Endothelial cell of umbilical vein (primary cell): Measurements from ENCODE around the gene KLF5. TPM values are rescaled to one million over a fixed set of nuclear protein-coding genes. Genes with fewer than 3 reads are reported as not detected.

ENCODE experiments used
- BruUV-seq: library from RNA; stranded (reverse); fragments of 400-500 nt; replicated peaks from 2 replicates; lab custom pipeline; 2021; lab: Mats Ljungman, UMichigan
- CTCF ChIA-PET: fragments of 300-600, 350-600 bp; sonication (Branson Sonifier 250); formaldehyde crosslinking; loops from one replicate; lab custom pipeline; 2021; ENCODE audit warnings: antibody characterized with exemption, inconsistent platforms; lab: Charles Lee
- POLR2A ChIA-PET: fragments of 300-600, 350-600 bp; sonication (Branson Sonifier 250); formaldehyde crosslinking; loops from one replicate; lab custom pipeline; 2021; ENCODE audit warnings: antibody characterized with exemption, inconsistent platforms; lab: Charles Lee
- DNase-seq: peaks from one replicate; pipeline ENCODE4 v3.0.0-alpha.2; 2011; ENCODE audit warnings: low read depth, low spot score
- FAIRE-seq: peaks from 2 replicates; lab custom pipeline; 2011; peaks lifted over from hg19 to GRCh38; lab: Jason Lieb, UNC
- H2AFZ ChIP-seq: 2 replicates; pipeline ENCODE4 v1.6.0; 2012; ENCODE audit warnings: low read depth, low read length, control low read depth, inconsistent platforms
- H3K27ac ChIP-seq: 2 replicates; pipeline ENCODE4 v1.5.1; 2011; ENCODE audit warnings: low read depth, mild to moderate bottlenecking, control low read depth, low read length, moderate library complexity; ENCODE audit not compliant: insufficient read depth
- H3K27me3 ChIP-seq, 2 experiments: 2 replicates each; pipeline versions ENCODE4 v1.6.0 to v1.6.1; 2011; ENCODE audit warnings: low read length in 2 of 2, mixed read lengths in 1 of 2; ENCODE audit not compliant: control insufficient read depth in 2 of 2, insufficient read depth in 2 of 2
- H3K36me3 ChIP-seq, 2 experiments: 2 replicates in 1 of 2; 3 replicates in 1 of 2; pipeline ENCODE4 v1.5.1; 2011; ENCODE audit warnings: low read length in 2 of 2, mild to moderate bottlenecking in 1 of 2, moderate library complexity in 1 of 2; ENCODE audit not compliant: control insufficient read depth in 2 of 2, insufficient read depth in 2 of 2; ENCODE audit errors: extremely low read depth in 1 of 2
- H3K4me1 ChIP-seq: 3 replicates; pipeline ENCODE4 v1.5.1; 2011; ENCODE audit warnings: mild to moderate bottlenecking, low read length; ENCODE audit not compliant: control insufficient read depth, insufficient read depth; ENCODE audit errors: extremely low read depth
- H3K4me2 ChIP-seq: 2 replicates; pipeline ENCODE4 v1.6.1; 2011; ENCODE audit warnings: low read length, control low read depth, mixed read lengths; ENCODE audit not compliant: insufficient read depth
- H3K4me3 ChIP-seq, 3 experiments: fragments of 200-600 bp in 1 of 3; sonication (generic), shearing (Covaris generic) in 1 of 3; replicated peaks in 1 of 3; 2 replicates each; pipeline ENCODE4 v1.5.1; 2011 to 2016; ENCODE audit warnings: control low read depth in 3 of 3, low read length in 3 of 3, mild to moderate bottlenecking in 2 of 3, inconsistent platforms in 1 of 3, low read depth in 1 of 3, moderate library complexity in 1 of 3; ENCODE audit not compliant: insufficient read depth in 1 of 3
- H3K79me2 ChIP-seq: 2 replicates; pipeline ENCODE4 v1.6.0; 2012; ENCODE audit warnings: low read length, inconsistent platforms; ENCODE audit not compliant: control insufficient read depth, insufficient read depth
- H3K9ac ChIP-seq: replicated peaks from 2 replicates; pipeline ENCODE3; 2011; ENCODE audit warnings: low read length, control low read depth; ENCODE audit not compliant: insufficient read depth; ENCODE audit errors: extremely low read depth
- H3K9me1 ChIP-seq: replicated peaks from 3 replicates; pipeline ENCODE4 v1.6.0; 2011; ENCODE audit warnings: mild to moderate bottlenecking, low read length; ENCODE audit not compliant: control insufficient read depth, insufficient read depth; ENCODE audit errors: extremely low read depth
- H3K9me3 ChIP-seq: replicated peaks from 2 replicates; pipeline ENCODE4 v1.5.1; 2012; ENCODE audit warnings: low read length, inconsistent platforms; ENCODE audit not compliant: control insufficient read depth, insufficient read depth
- H4K20me1 ChIP-seq: replicated peaks from 2 replicates; pipeline ENCODE3; 2011; ENCODE audit warnings: mild to moderate bottlenecking, low read length; ENCODE audit not compliant: control insufficient read depth, insufficient read depth; ENCODE audit errors: extremely low read depth
- EZH2 ChIP-seq: IDR thresholded peaks from 2 replicates; pipeline ENCODE4 v1.6.1; 2012; ENCODE audit warnings: borderline replicate concordance, low read depth, mild to moderate bottlenecking, moderate library complexity, low read length, inconsistent platforms; ENCODE audit not compliant: severe bottlenecking
- FOS ChIP-seq: IDR thresholded peaks from 2 replicates; pipeline ENCODE4 v1.6.1; 2011; ENCODE audit warnings: mild to moderate bottlenecking, low read length, moderate library complexity, borderline replicate concordance; ENCODE audit not compliant: insufficient read depth
- GATA2 ChIP-seq: IDR thresholded peaks from 2 replicates; pipeline ENCODE4 v1.7.0; 2011; ENCODE audit warnings: low read depth, mild to moderate bottlenecking, moderate library complexity, mixed read lengths, low read length; ENCODE audit not compliant: insufficient read length, insufficient read depth
- JUN ChIP-seq: IDR thresholded peaks from 2 replicates; pipeline ENCODE4 v1.6.1; 2011; ENCODE audit warnings: borderline replicate concordance, low read depth; ENCODE audit not compliant: insufficient read length, insufficient read depth
- MYC ChIP-seq: IDR thresholded peaks from one replicate; pipeline ENCODE4 v1.6.1; 2011; ENCODE audit warnings: mild to moderate bottlenecking, low read depth, low read length
- POLR2A ChIP-seq: IDR thresholded peaks from 2 replicates; pipeline ENCODE4 v1.6.1; 2012; ENCODE audit warnings: low read depth, mild to moderate bottlenecking, control low read depth, low read length
- POLR2AphosphoS5 ChIP-seq: IDR thresholded peaks from 2 replicates; pipeline ENCODE4 v1.6.1; 2012; ENCODE audit warnings: low read depth, mild to moderate bottlenecking, control low read depth, low read length, moderate library complexity; ENCODE audit not compliant: insufficient read depth
- dilution Hi-C: fragments of 300-500 bp; cut with MboI; formaldehyde crosslinking; loops from one replicate; pipeline ENCODE4 v1.15.0; 2019; ENCODE audit warnings: low sequenced_read_pairs; ENCODE audit not compliant: extremely low pct_ligation_motif_present
- intact Hi-C: fragments of 100-400 bp; cut with micrococcal nuclease; formaldehyde crosslinking; loops from one replicate; pipeline ENCODE4 v1.10.0; 2022
- polyA plus RNA-seq, 4 experiments: library from polyadenylated mRNA; depleted of rRNA in 3 of 4; stranded (reverse) in 3 of 4; unstranded in 1 of 4; fragments of >200 nt; gene quantifications; 2 replicates each; pipeline versions ENCODE4 v1.2.1 to v1.2.3, GENCODE V29; 2011 to 2012; ENCODE audit warnings: missing spikeins in 1 of 4
- total RNA-seq: library from RNA; stranded (reverse); gene quantifications from 2 replicates; pipeline ENCODE4 v1.2.3, GENCODE V29; 2021
- TF ChIP-seq, protein P1 (sequence below): IDR thresholded peaks from 2 replicates; pipeline ENCODE4 v1.6.1; 2011; ENCODE audit not compliant: insufficient read depth, insufficient read length
- TF ChIP-seq, protein P2 (sequence below), 2 donors: IDR thresholded peaks; 1 replicate in 1 of 2; 2 replicates in 1 of 2; pipeline ENCODE4 v1.5.1; 2011; ENCODE audit warnings: low read length in 2 of 2, mild to moderate bottlenecking in 2 of 2, moderate library complexity in 2 of 2, control low read depth in 1 of 2, inconsistent platforms in 1 of 2, low read depth in 1 of 2; ENCODE audit not compliant: insufficient read depth in 1 of 2; ENCODE audit errors: extremely low read depth in 1 of 2

Gene KLF5
- total and polyA plus RNA-seq, 2 donors (not counting 3 experiments of a cell fraction or from before 2014, with no cell fraction given), result 1.7 to 4.0 TPM

GRCh38 chr13:73061473-73061872, 2.7 kb downstream of the KLF5 start:
- no peak overlapping the region for H3K4me3 ChIP-seq

More at GRCh38 chr13:73061473-73061872, 2.7 kb downstream of the KLF5 start:
- dilution Hi-C loops, result no loop called here
- Histone ChIP-seq H3K4me2 (no peak overlapping the region), H3K9ac (no peak overlapping the region), H3K9me1 (no peaks in the 10 kb centered on the region), H4K20me1 (no peaks in the 10 kb centered on the region), H2AFZ (no peak overlapping the region), H3K27me3 (no peaks in the 10 kb centered on the region), H3K4me1 (peaks cover 24% of the 10 kb centered on the region), H3K36me3 (no peaks in the 10 kb centered on the region), H3K27ac (no peak overlapping the region), H3K79me2 (no peaks in the 10 kb centered on the region), H3K9me3 (no peaks in the 10 kb centered on the region)
- DNase-seq (no peak), FAIRE-seq (no peak)
- intact Hi-C loops, result no loop called here
- CTCF ChIA-PET, result interaction anchor here (1.5 kb wide), 1 partner anchor 11 kb away, joined by 5 read pairs; no protein-coding TSS in a partner anchor
- TF ChIP-seq POLR2AphosphoS5 (no peak), EZH2 (no peak), GATA2 (no peak), JUN (no peak), MYC (no peak), FOS (no peak), POLR2A (no peak)
- TF ChIP-seq, protein P1, sequence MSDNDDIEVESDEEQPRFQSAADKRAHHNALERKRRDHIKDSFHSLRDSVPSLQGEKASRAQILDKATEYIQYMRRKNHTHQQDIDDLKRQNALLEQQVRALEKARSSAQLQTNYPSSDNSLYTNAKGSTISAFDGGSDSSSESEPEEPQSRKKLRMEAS, result no peak
- TF ChIP-seq, protein P2, sequence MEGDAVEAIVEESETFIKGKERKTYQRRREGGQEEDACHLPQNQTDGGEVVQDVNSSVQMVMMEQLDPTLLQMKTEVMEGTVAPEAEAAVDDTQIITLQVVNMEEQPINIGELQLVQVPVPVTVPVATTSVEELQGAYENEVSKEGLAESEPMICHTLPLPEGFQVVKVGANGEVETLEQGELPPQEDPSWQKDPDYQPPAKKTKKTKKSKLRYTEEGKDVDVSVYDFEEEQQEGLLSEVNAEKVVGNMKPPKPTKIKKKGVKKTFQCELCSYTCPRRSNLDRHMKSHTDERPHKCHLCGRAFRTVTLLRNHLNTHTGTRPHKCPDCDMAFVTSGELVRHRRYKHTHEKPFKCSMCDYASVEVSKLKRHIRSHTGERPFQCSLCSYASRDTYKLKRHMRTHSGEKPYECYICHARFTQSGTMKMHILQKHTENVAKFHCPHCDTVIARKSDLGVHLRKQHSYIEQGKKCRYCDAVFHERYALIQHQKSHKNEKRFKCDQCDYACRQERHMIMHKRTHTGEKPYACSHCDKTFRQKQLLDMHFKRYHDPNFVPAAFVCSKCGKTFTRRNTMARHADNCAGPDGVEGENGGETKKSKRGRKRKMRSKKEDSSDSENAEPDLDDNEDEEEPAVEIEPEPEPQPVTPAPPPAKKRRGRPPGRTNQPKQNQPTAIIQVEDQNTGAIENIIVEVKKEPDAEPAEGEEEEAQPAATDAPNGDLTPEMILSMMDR (IDR thresholded peaks at IDR 0.05; ENCODE audit: extremely low read depth in 1 of 2, insufficient read depth in 1 of 2, low read depth in 1 of 2, low read length in 2 of 2), result no peak
- POLR2A ChIA-PET, result no interaction called here
- BruUV-seq, result no TSS peak
